Peyer's patch (tissue), 4 donors: ENCODE measurements around the gene PIGM. TPM values are rescaled to one million over a fixed set of nuclear protein-coding genes. Genes with fewer than 3 reads are reported as not detected.

Source experiments
- DNase-seq, 3 donors: peaks; one replicate each; pipeline ENCODE4 v3.0.0-alpha.2; 2017 to 2019
- H3K27ac ChIP-seq, 4 donors: fragments of 200-600 bp; sonication (generic); one replicate each; pipeline ENCODE4 v1.5.1; 2016 to 2019
- H3K27me3 ChIP-seq, 2 donors: fragments of 200-600 bp; sonication (generic); one replicate each; pipeline ENCODE4 v1.5.1; 2019
- H3K36me3 ChIP-seq, 3 donors: fragments of 200-600 bp; sonication (generic); one replicate each; pipeline ENCODE4 v1.5.1; 2016 to 2019
- H3K4me1 ChIP-seq, 4 donors: fragments of 200-600 bp; sonication (generic); one replicate each; pipeline ENCODE4 v1.5.1; 2016 to 2019
- H3K4me3 ChIP-seq, 4 donors: fragments of 200-600 bp; sonication (generic); 1 replicate in 3 of 4; 2 replicates in 1 of 4; pipeline ENCODE4 v1.5.1; 2016 to 2019; ENCODE audit warnings: mild to moderate bottlenecking in 1 of 4
- H3K9me3 ChIP-seq, 4 donors: fragments of 200-600 bp; sonication (generic); one replicate each; pipeline ENCODE4 v1.5.1; 2016 to 2019; ENCODE audit warnings: mild to moderate bottlenecking in 1 of 4
- POLR2A ChIP-seq, 2 donors: fragments of 450-650 bp; IDR thresholded peaks; one replicate each; pipeline ENCODE4 v1.5.1; 2017; ENCODE audit warnings: antibody characterized with exemption in 2 of 2, mild to moderate bottlenecking in 2 of 2, moderate library complexity in 2 of 2
- total RNA-seq, 4 donors: library from RNA; depleted of rRNA; stranded (reverse); fragments of >200 nt; gene quantifications; one replicate each; pipeline ENCODE4 v1.1.0, GENCODE V29; 2016
- TF ChIP-seq, protein P1 (sequence below), 6 experiments: fragments of 450-650 bp in 4 of 6; fragments of 200-600 bp in 2 of 6; sonication (generic) in 1 of 6; IDR thresholded peaks; one replicate each; pipeline ENCODE4 v1.5.1; 2017 to 2019; ENCODE audit warnings: antibody characterized with exemption in 6 of 6, mild to moderate bottlenecking in 3 of 6, moderate library complexity in 1 of 6

The PIGM gene
- total RNA-seq, 4 donors from 2014 or later: under 0.01 to 6.7 (median 5.5) TPM

DNA sequence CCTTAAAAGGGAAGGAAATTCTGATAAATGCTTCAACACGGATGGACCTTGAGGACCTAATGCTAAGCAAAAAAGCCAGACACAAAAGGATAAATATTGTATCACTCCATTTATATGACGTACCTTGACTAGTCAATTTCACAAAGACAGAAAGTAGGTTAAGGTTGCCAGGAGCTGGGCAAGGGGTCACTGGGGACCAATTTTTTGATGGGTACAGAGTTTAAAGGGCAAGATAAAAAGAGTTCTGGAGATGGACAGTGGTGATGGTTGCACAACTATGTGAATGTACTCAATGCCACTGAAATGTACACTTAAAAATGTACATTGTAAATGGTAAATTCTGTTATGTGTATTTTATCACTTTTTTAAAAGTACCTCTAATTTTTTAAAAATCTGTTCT lies 45.7 kb downstream of the PIGM start:
- H3K4me1 ChIP-seq: no peaks in the 10 kb centered on the region
- H3K36me3 ChIP-seq: no peaks in the 10 kb centered on the region
- TF ChIP-seq, protein P1, sequence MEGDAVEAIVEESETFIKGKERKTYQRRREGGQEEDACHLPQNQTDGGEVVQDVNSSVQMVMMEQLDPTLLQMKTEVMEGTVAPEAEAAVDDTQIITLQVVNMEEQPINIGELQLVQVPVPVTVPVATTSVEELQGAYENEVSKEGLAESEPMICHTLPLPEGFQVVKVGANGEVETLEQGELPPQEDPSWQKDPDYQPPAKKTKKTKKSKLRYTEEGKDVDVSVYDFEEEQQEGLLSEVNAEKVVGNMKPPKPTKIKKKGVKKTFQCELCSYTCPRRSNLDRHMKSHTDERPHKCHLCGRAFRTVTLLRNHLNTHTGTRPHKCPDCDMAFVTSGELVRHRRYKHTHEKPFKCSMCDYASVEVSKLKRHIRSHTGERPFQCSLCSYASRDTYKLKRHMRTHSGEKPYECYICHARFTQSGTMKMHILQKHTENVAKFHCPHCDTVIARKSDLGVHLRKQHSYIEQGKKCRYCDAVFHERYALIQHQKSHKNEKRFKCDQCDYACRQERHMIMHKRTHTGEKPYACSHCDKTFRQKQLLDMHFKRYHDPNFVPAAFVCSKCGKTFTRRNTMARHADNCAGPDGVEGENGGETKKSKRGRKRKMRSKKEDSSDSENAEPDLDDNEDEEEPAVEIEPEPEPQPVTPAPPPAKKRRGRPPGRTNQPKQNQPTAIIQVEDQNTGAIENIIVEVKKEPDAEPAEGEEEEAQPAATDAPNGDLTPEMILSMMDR (IDR thresholded peaks at IDR 0.05): no peak
- no peak for TF ChIP-seq POLR2A (IDR thresholded peaks at IDR 0.05)
- no peaks in the 10 kb centered on the region for H3K9me3 ChIP-seq
- no peaks in the 10 kb centered on the region for H3K27me3 ChIP-seq
- no peak overlapping the region for H3K4me3 ChIP-seq
- no peak for DNase-seq
- no peak overlapping the region for H3K27ac ChIP-seq

GRCh38 chr1:159985473-159985872 lies 46.3 kb downstream of the PIGM start:
- no peak for DNase-seq
- no peaks in the 10 kb centered on the region for H3K4me1 ChIP-seq
- H3K36me3 ChIP-seq: no peaks in the 10 kb centered on the region
- no peaks in the 10 kb centered on the region for H3K9me3 ChIP-seq
- no peaks in the 10 kb centered on the region for H3K27me3 ChIP-seq
- TF ChIP-seq, protein P1 (IDR thresholded peaks at IDR 0.05): no peak
- TF ChIP-seq POLR2A (IDR thresholded peaks at IDR 0.05): no peak
- no peak overlapping the region for H3K27ac ChIP-seq
- no peak overlapping the region for H3K4me3 ChIP-seq

DNA sequence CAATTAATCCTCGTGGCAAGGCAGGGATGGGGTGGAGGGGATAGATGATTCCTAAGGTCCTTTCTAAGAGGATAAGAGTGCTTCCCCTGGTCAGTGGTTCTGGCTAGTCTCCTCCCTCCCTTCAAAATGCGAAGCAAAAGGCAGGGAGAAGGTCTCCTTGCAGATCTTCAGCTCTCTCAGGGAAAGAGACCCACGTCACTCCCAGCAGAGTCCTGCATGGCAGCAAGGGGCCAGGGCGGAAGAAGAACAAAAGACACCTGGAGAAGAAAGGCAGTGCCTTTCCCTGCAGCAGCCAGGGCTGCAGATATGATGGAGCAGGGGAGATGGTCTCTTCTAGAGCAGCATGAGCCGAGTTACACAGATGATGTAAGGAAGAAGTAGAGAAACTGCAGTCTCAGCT lies 48.1 kb downstream of the PIGM start:
- DNase-seq: no peak
- Histone ChIP-seq H3K4me1 (no peaks in the 10 kb centered on the region), H3K9me3 (no peaks in the 10 kb centered on the region), H3K27ac (no peak overlapping the region), H3K36me3 (peaks cover 0 to 8% (median 0%) of the 10 kb centered on the region in 3 donors), H3K27me3 (no peaks in the 10 kb centered on the region), H3K4me3 (no peak overlapping the region)
- TF ChIP-seq POLR2A (IDR thresholded peaks at IDR 0.05): no peak
- TF ChIP-seq, protein P1 (IDR thresholded peaks at IDR 0.05): no peak

GRCh38 chr1:159982280-159982679 lies 49.5 kb downstream of the PIGM start:
- TF ChIP-seq POLR2A (IDR thresholded peaks at IDR 0.05): no peak
- TF ChIP-seq, protein P1 (IDR thresholded peaks at IDR 0.05): no peak
- Histone ChIP-seq H3K27ac (no peak overlapping the region), H3K36me3 (peaks cover 0 to 8% (median 0%) of the 10 kb centered on the region in 3 donors), H3K27me3 (no peaks in the 10 kb centered on the region), H3K4me1 (no peaks in the 10 kb centered on the region), H3K9me3 (no peaks in the 10 kb centered on the region), H3K4me3 (no peak overlapping the region)
- DNase-seq: no peak

- TF ChIP-seq, protein P1 (IDR thresholded peaks at IDR 0.05): no peak
- no peak for TF ChIP-seq POLR2A (IDR thresholded peaks at IDR 0.05)
- H3K27ac ChIP-seq: no peak overlapping the region
- no peak overlapping the region for H3K4me3 ChIP-seq
- peaks cover 0 to 8% (median 0%) of the 10 kb centered on the region in 3 donors for H3K36me3 ChIP-seq
- H3K4me1 ChIP-seq: no peaks in the 10 kb centered on the region
- H3K9me3 ChIP-seq: no peaks in the 10 kb centered on the region
- H3K27me3 ChIP-seq: no peaks in the 10 kb centered on the region
- DNase-seq: no peak
Observed at GRCh38 chr1:159981351-159982055, 50.3 kb downstream of the PIGM start.
